MM.1S (cell line): ENCODE data around the gene SMIM33.
"Not testable (repeated sequence)": the region's sequence is repeated elsewhere in the genome, so short reads cannot be mapped to it uniquely, and the experiment has no call there.

ENCODE experiments used
- DNase-seq: peaks from one replicate; pipeline ENCODE4 v3.0.0-alpha.2; 2015
- H2AFZ ChIP-seq: fragments of 300-600 bp; sonication (generic); 2 replicates; pipeline ENCODE4 v1.6.0; 2016; ENCODE audit warnings: antibody characterized with exemption, low read length
- H3F3A ChIP-seq: fragments of 300-600 bp; sonication (generic); 2 replicates; pipeline ENCODE4 v1.6.1; 2016; ENCODE audit warnings: mild to moderate bottlenecking, antibody characterized with exemption, low read length, moderate library complexity, mixed read lengths; ENCODE audit not compliant: insufficient read depth
- H3K27ac ChIP-seq: fragments of 300-600 bp; sonication (generic); 2 replicates; pipeline ENCODE4 v1.5.1; 2016; ENCODE audit warnings: mild to moderate bottlenecking, low read length
- H3K27me3 ChIP-seq: fragments of 300-600 bp; sonication (generic); replicated peaks from 2 replicates; pipeline ENCODE4 v1.6.0; 2016; ENCODE audit warnings: low read length; ENCODE audit not compliant: insufficient read depth
- H3K36me3 ChIP-seq: fragments of 300-600 bp; sonication (generic); replicated peaks from 2 replicates; pipeline ENCODE4 v1.6.1; 2016; ENCODE audit warnings: mild to moderate bottlenecking, low read length, mixed read lengths; ENCODE audit not compliant: insufficient read depth
- H3K4me1 ChIP-seq: fragments of 300-600 bp; sonication (generic); 2 replicates; pipeline ENCODE4 v1.6.1; 2016; ENCODE audit warnings: low read length, mixed read lengths
- H3K4me2 ChIP-seq: fragments of 300-600 bp; sonication (generic); 2 replicates; pipeline ENCODE4 v1.6.0; 2016; ENCODE audit warnings: low read depth, low read length
- H3K4me3 ChIP-seq: fragments of 300-600 bp; sonication (generic); 2 replicates; pipeline ENCODE4 v1.5.1; 2016; ENCODE audit warnings: low read length, mixed read lengths
- H3K79me2 ChIP-seq: fragments of 300-600 bp; sonication (generic); 2 replicates; pipeline ENCODE4 v1.6.1; 2016; ENCODE audit warnings: mixed run types, low read length, mixed read lengths
- H3K9ac ChIP-seq: fragments of 300-600 bp; sonication (generic); 2 replicates; pipeline ENCODE4 v1.6.1; 2016; ENCODE audit warnings: low read length, mixed read lengths
- H3K9me2 ChIP-seq: fragments of 300-600 bp; sonication (generic); replicated peaks from 2 replicates; pipeline ENCODE4 v1.6.1; 2016; ENCODE audit warnings: mild to moderate bottlenecking, low read length, mixed read lengths; ENCODE audit not compliant: insufficient read depth
- H3K9me3 ChIP-seq: fragments of 300-600 bp; sonication (generic); replicated peaks from 2 replicates; pipeline ENCODE4 v1.6.1; 2016; ENCODE audit warnings: mild to moderate bottlenecking, low read length, mixed read lengths; ENCODE audit not compliant: insufficient read depth
- H4K20me1 ChIP-seq: fragments of 300-600 bp; sonication (generic); 2 replicates; pipeline ENCODE4 v1.6.1; 2016; ENCODE audit warnings: mild to moderate bottlenecking, low read length, moderate library complexity, mixed read lengths; ENCODE audit not compliant: insufficient read depth
- EZH2 ChIP-seq: fragments of 300-600 bp; sonication (generic); optimal IDR thresholded peaks from 2 replicates; pipeline ENCODE3; 2017; ENCODE audit warnings: low read depth, mild to moderate bottlenecking, antibody characterized with exemption, low read length, mixed read lengths
- EZH2phosphoT487 ChIP-seq: fragments of 300-600 bp; sonication (generic); IDR thresholded peaks from 2 replicates; pipeline ENCODE4 v1.6.1; 2018; ENCODE audit warnings: antibody characterized with exemption, low read length
- TF ChIP-seq, protein P1 (sequence below): fragments of 300-600 bp; sonication (generic); IDR thresholded peaks from 2 replicates; pipeline ENCODE4 v1.5.1; 2016; ENCODE audit warnings: antibody characterized with exemption, low read length, mixed read lengths

Gene SMIM33

DNA sequence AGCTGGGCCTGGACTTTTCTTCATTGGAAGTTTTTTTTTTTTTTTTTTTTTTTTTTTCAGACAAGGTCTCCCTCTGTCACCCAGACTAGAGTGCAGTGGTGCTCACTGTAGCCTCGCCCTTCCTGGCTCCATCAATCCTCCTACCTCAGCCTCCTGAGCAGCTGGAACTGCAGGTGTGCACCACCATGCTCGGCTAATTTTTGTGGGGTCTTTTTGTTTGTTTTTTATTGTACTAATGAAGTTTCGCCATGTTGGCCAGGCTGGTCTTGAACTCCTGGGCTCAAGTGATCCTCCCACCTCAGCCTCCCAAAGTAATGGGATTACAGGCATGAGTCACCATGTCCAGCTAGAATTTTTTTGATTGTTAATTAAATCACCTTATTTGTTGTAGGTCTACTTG lies 35.1 kb upstream of the SMIM33 start:
- no peak overlapping the region for H2AFZ ChIP-seq
- no peaks in the 10 kb centered on the region for H3K9me2 ChIP-seq
- H4K20me1 ChIP-seq: no peaks in the 10 kb centered on the region
- no peak overlapping the region for H3K9ac ChIP-seq
- H3F3A ChIP-seq: 0 out of 2 replicates have a peak, but pooled peaks cover 4% of the 10 kb centered on the region
- no peak overlapping the region for H3K4me2 ChIP-seq
- H3K27ac ChIP-seq: no peak overlapping the region
- no peaks in the 10 kb centered on the region for H3K79me2 ChIP-seq
- TF ChIP-seq EZH2 (no peak), EZH2phosphoT487 (no peak)
- TF ChIP-seq, protein P1, sequence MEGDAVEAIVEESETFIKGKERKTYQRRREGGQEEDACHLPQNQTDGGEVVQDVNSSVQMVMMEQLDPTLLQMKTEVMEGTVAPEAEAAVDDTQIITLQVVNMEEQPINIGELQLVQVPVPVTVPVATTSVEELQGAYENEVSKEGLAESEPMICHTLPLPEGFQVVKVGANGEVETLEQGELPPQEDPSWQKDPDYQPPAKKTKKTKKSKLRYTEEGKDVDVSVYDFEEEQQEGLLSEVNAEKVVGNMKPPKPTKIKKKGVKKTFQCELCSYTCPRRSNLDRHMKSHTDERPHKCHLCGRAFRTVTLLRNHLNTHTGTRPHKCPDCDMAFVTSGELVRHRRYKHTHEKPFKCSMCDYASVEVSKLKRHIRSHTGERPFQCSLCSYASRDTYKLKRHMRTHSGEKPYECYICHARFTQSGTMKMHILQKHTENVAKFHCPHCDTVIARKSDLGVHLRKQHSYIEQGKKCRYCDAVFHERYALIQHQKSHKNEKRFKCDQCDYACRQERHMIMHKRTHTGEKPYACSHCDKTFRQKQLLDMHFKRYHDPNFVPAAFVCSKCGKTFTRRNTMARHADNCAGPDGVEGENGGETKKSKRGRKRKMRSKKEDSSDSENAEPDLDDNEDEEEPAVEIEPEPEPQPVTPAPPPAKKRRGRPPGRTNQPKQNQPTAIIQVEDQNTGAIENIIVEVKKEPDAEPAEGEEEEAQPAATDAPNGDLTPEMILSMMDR: no peak
- peaks cover 10% of the 10 kb centered on the region for H3K4me1 ChIP-seq
- no peak overlapping the region for H3K4me3 ChIP-seq
- no peaks in the 10 kb centered on the region for H3K36me3 ChIP-seq
- no peaks in the 10 kb centered on the region for H3K27me3 ChIP-seq
- no peak for DNase-seq
- no peaks in the 10 kb centered on the region for H3K9me3 ChIP-seq

DNA sequence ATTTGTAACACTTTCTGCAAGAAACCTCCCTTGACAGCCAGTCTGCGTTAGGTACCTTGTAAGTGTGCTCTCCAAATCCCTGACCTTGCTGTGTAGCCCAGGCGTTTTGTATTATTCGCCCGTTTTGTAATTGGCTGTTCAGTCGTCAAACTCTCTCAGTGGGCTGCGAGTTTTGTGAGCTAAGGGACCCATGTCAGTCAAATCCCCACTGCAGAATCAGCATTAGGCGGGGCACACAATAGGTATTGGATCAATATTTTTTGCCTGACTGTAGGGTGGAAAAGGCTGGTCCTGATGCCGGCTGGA lies 32.1 kb upstream of the SMIM33 start:
- no peaks in the 10 kb centered on the region for H3K79me2 ChIP-seq
- TF ChIP-seq, protein P1: no peak
- TF ChIP-seq EZH2phosphoT487: no peak
- no peak for TF ChIP-seq EZH2
- H3K27ac ChIP-seq: no peak overlapping the region
- peak overlapping the region; percentile 96 for H2AFZ ChIP-seq
- H3K36me3 ChIP-seq: no peaks in the 10 kb centered on the region
- no peaks in the 10 kb centered on the region for H4K20me1 ChIP-seq
- H3K27me3 ChIP-seq: no peaks in the 10 kb centered on the region
- H3K4me3 ChIP-seq: peak overlapping the region; percentile 97
- DNase-seq: no peak
- peaks cover 10% of the 10 kb centered on the region for H3K4me1 ChIP-seq
- peak overlapping the region; percentile 36; the same call in 1 of the 2 replicates for H3K9ac ChIP-seq
- H3K9me3 ChIP-seq: no peaks in the 10 kb centered on the region
- H3K9me2 ChIP-seq: no peaks in the 10 kb centered on the region
- H3F3A ChIP-seq: 0 out of 2 replicates have a peak, but pooled peaks cover 4% of the 10 kb centered on the region
- peak overlapping the region; percentile 99 for H3K4me2 ChIP-seq

DNA sequence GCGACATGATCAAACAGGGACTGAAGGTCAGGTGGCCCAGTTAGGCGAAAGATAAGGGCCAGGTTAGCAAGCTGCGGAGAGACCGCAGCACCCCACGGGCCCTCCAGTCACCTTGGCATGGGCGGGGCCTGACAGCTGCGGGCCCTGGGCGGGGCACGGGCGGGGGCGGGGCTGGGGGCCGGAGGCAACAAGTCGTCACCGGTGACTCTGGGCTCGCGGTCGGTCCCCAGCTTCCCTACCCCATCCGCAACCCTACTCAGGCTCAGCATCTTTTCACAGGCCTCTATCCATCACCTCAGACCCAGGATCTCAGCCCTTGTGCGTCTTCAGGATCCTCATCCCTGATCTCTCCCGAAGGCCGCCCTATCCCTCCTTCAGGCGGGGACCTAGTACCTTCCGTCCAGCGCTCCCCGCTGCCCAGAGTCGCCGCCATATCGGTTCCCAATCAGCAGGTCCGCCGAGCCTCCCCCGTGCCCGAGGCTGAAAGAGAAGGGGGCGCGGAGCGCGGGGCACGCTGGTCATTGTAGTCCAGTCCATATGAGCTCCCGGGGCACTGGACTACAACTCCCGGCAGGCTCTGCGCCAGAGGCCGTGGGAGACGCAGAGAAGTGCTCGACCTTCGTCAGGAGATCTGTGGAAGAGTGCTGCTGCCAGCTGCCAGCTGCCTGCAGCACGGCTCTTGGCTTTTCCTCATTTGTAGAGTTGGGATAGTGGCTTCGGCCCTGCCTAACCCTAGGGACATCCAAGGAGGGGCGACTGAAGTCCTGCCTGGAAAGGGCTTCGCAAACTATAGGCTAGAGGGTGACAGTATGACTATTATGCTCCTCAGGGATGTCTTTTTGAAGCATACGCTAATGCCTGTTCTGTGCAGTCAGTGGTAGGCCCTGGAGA lies 31.5 kb upstream of the SMIM33 start, which contains the start of gene DNAJC18:
DNAJC18 (minus strand) TSS at position 513 of the 891 bp plus-strand sequence; CDS start at position 433, 80 bp downstream.
- H3K9ac ChIP-seq: peak within 1 kb of the TSS; percentile 94
- no peaks in the 10 kb centered on the region for H3K36me3 ChIP-seq
- H3K9me3 ChIP-seq: no peaks in the 10 kb centered on the region
- 0 out of 2 replicates have a peak, but pooled peaks cover 4% of the 10 kb centered on the region for H3F3A ChIP-seq
- no peaks in the 10 kb centered on the region for H4K20me1 ChIP-seq
- H3K9me2 ChIP-seq: no peaks in the 10 kb centered on the region
- no peaks in the 10 kb centered on the region for H3K27me3 ChIP-seq
- peak within 1 kb of the TSS; percentile 97 for H3K4me3 ChIP-seq
- no peaks in the 10 kb centered on the region for H3K79me2 ChIP-seq
- DNase-seq: peak; percentile 92
- H2AFZ ChIP-seq: peak within 1 kb of the TSS; percentile 100
- peak within 1 kb of the TSS; percentile 93 for H3K27ac ChIP-seq
- TF ChIP-seq, protein P1: no peak
- TF ChIP-seq EZH2: no peak
- TF ChIP-seq EZH2phosphoT487: no peak
- H3K4me1 ChIP-seq: peaks cover 10% of the 10 kb centered on the region
- peak within 1 kb of the TSS; percentile 99 for H3K4me2 ChIP-seq

DNA sequence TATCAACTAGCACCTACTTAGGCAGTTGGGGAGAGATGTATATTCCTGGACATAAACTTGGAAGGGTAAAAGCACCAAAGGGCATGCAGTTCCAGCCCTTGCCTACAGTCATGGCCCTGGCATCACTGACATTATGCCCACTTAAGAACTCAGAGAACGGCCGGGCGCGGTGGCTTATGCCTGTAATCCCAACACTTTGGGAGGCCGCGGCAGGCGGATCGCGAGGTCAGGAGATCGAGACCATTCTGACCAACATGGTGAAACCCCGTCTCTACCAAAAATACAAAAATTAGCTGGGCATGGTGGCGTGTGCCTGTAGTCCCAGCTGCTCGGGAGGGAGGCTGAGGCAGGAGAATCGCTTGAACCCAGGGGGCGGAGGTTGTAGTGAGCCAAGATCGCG lies 30.4 kb upstream of the SMIM33 start:
- H3K4me1 ChIP-seq: peaks cover 10% of the 10 kb centered on the region
- not testable (repeated sequence) for H3K4me2 ChIP-seq, H3K79me2 ChIP-seq, H3K9ac ChIP-seq, H3F3A ChIP-seq, H3K4me3 ChIP-seq, H3K27me3 ChIP-seq, DNase-seq, H3K36me3 ChIP-seq, H3K9me2 ChIP-seq, H4K20me1 ChIP-seq, H3K27ac ChIP-seq, H2AFZ ChIP-seq, H3K9me3 ChIP-seq
